HepG2 (cell line): ENCODE data around the gene ATE1. TPM values are rescaled to one million over a fixed set of nuclear protein-coding genes. Genes with fewer than 3 reads are reported as not detected.

ENCODE experiments used
- ATAC-seq: fragments of 200-7000 bp; cut with Tn5 transposase; 3 replicates; pipeline ENCODE4 v1.9.1; 2020; ENCODE audit warnings: mild to moderate bottlenecking, moderate library complexity
- BruUV-seq: library from RNA; stranded (reverse); fragments of 400-500 nt; replicated peaks from 2 replicates; lab custom pipeline; 2021; lab: Mats Ljungman, UMichigan
- CTCF ChIA-PET: fragments of 300-600 bp; formaldehyde crosslinking; extraction: SDS; loops from one replicate; lab custom pipeline; 2021; ENCODE audit warnings: low total read pairs, inconsistent platforms, low intra/inter-chr PET ratio; lab: Yijun Ruan, JAX
- POLR2A ChIA-PET: fragments of 350-600 bp; sonication (Branson Sonifier 250); formaldehyde crosslinking; loops from one replicate; lab custom pipeline; 2020; ENCODE audit warnings: antibody characterized with exemption, inconsistent platforms; lab: Yijun Ruan, JAX
- DNase-seq: peaks from one replicate; pipeline ENCODE4 v3.0.0-alpha.2; 2015; ENCODE audit warnings: low spot score
- FAIRE-seq: peaks from 3 replicates; lab custom pipeline; 2011; peaks lifted over from hg19 to GRCh38; lab: Jason Lieb, UNC
- H2AFZ ChIP-seq: one replicate; pipeline ENCODE4 v1.6.1; 2011; ENCODE audit warnings: low read length, inconsistent platforms
- H3K27ac ChIP-seq: fragments of 300-600 bp; 3 replicates; pipeline ENCODE4 v1.8.0; 2011; ENCODE audit warnings: mixed run types, mild to moderate bottlenecking, mixed read lengths, low read length, inconsistent platforms; ENCODE audit not compliant: insufficient read depth; ENCODE audit errors: extremely low read length
- H3K27me3 ChIP-seq, 2 experiments: fragments of 200-600 bp in 1 of 2; 2 replicates in 1 of 2; 3 replicates in 1 of 2; pipeline versions ENCODE4 v1.6.0 to v1.8.0; 2011; ENCODE audit warnings: low read length in 2 of 2, mild to moderate bottlenecking in 2 of 2, moderate library complexity in 2 of 2, inconsistent platforms in 1 of 2; ENCODE audit not compliant: insufficient read depth in 2 of 2, control insufficient read depth in 1 of 2
- H3K36me3 ChIP-seq, 2 experiments: fragments of 200-600 bp in 1 of 2; replicated peaks in 1 of 2; 2 replicates in 1 of 2; 3 replicates in 1 of 2; pipeline versions ENCODE4 v1.5.1 to v1.8.0; 2011; ENCODE audit warnings: low read length in 2 of 2, inconsistent platforms in 1 of 2; ENCODE audit not compliant: insufficient read depth in 2 of 2, control insufficient read depth in 1 of 2
- H3K4me1 ChIP-seq: 2 replicates; pipeline ENCODE4 v1.5.1; 2012; ENCODE audit warnings: low read length, inconsistent platforms; ENCODE audit not compliant: insufficient read depth
- H3K4me2 ChIP-seq: 2 replicates; pipeline ENCODE4 v1.6.0; 2011; ENCODE audit warnings: low read depth, low read length, inconsistent platforms
- H3K4me3 ChIP-seq, 3 experiments: fragments of 200-600 bp in 1 of 3; sonication (generic), shearing (Covaris generic) in 1 of 3; replicated peaks in 1 of 3; 2 replicates each; pipeline ENCODE4 v1.5.1; 2011 to 2016; ENCODE audit warnings: low read length in 3 of 3, inconsistent platforms in 2 of 3, low read depth in 2 of 3, mild to moderate bottlenecking in 2 of 3, control low read depth in 1 of 3, mixed read lengths in 1 of 3; ENCODE audit not compliant: insufficient read depth in 1 of 3
- H3K79me2 ChIP-seq: one replicate; pipeline ENCODE4 v1.6.1; 2011; ENCODE audit warnings: low read length, inconsistent platforms; ENCODE audit not compliant: insufficient read depth
- H3K9ac ChIP-seq: 2 replicates; pipeline ENCODE4 v1.6.0; 2011; ENCODE audit warnings: mild to moderate bottlenecking, low read depth, low read length, inconsistent platforms; ENCODE audit not compliant: insufficient read depth
- H3K9me3 ChIP-seq: 2 replicates; pipeline ENCODE4 v1.5.1; 2012; ENCODE audit warnings: mild to moderate bottlenecking, low read length
- H4K20me1 ChIP-seq: 2 replicates; pipeline ENCODE4 v1.6.0; 2011; ENCODE audit warnings: inconsistent platforms, mild to moderate bottlenecking, low read length, moderate library complexity; ENCODE audit not compliant: insufficient read depth
- BRD4 ChIP-seq: sonication (generic); formaldehyde crosslinking; IDR thresholded peaks from 2 replicates; pipeline ENCODE4 v1.4.0; 2020; ENCODE audit warnings: missing genetic modification reagents
- GATAD2A ChIP-seq: IDR thresholded peaks from 2 replicates; pipeline ENCODE4 v1.6.1; 2016
- KAT7 ChIP-seq: IDR thresholded peaks from 2 replicates; pipeline ENCODE4 v1.6.1; 2018; ENCODE audit warnings: borderline replicate concordance, missing compliant biosample characterization
- KAT8 ChIP-seq: IDR thresholded peaks from 2 replicates; pipeline ENCODE4 v1.6.1; 2016; ENCODE audit warnings: missing genetic modification reagents, missing compliant biosample characterization
- MAFF ChIP-seq: IDR thresholded peaks from 2 replicates; pipeline ENCODE4 v1.6.1; 2011; ENCODE audit warnings: low read depth, low read length, improper control_type of control experiment
- MAFK ChIP-seq, 2 experiments: IDR thresholded peaks in 1 of 2; conservative IDR thresholded peaks in 1 of 2; 2 replicates each; pipeline ENCODE4 v1.6.1; 2011; ENCODE audit warnings: improper control_type of control experiment in 2 of 2, low read length in 2 of 2
- NCOA2 ChIP-seq: sonication (generic); formaldehyde crosslinking; IDR thresholded peaks from 2 replicates; pipeline ENCODE4 v1.8.0; 2022; ENCODE audit warnings: inconsistent platforms
- NCOA5 ChIP-seq: sonication (generic); formaldehyde crosslinking; IDR thresholded peaks from 2 replicates; pipeline ENCODE4 v1.4.0; 2020; ENCODE audit warnings: missing genetic modification reagents
- NFE2 ChIP-seq: sonication (generic); formaldehyde crosslinking; IDR thresholded peaks from 2 replicates; pipeline ENCODE4 v1.4.0; 2020; ENCODE audit warnings: missing genetic modification reagents
- NFE2L2 ChIP-seq: fragments of 150-350 bp; IDR thresholded peaks from 2 replicates; pipeline ENCODE4 v1.6.1; 2014; ENCODE audit warnings: low read length
- PPARG ChIP-seq: conservative IDR thresholded peaks from 2 replicates; pipeline ENCODE4 v1.6.1; 2016; ENCODE audit warnings: missing biosample characterization, missing genetic modification reagents
- SALL1 ChIP-seq: sonication (generic); formaldehyde crosslinking; IDR thresholded peaks from 2 replicates; pipeline ENCODE4 v1.8.0; 2022; ENCODE audit warnings: mild to moderate bottlenecking, missing genetic modification reagents
- SAP130 ChIP-seq: IDR thresholded peaks from 2 replicates; pipeline ENCODE4 v1.6.1; 2016; ENCODE audit warnings: low read depth
- SRF ChIP-seq: IDR thresholded peaks from 2 replicates; pipeline ENCODE4 v1.6.1; 2011; ENCODE audit warnings: mild to moderate bottlenecking, low read depth, low read length, moderate library complexity
- ZFP90 ChIP-seq: sonication (generic); formaldehyde crosslinking; IDR thresholded peaks from 2 replicates; pipeline ENCODE4 v1.8.0; 2022; ENCODE audit warnings: missing genetic modification reagents, mild to moderate bottlenecking, inconsistent platforms, borderline replicate concordance
- ZNF354B ChIP-seq: sonication (generic); formaldehyde crosslinking; IDR thresholded peaks from 2 replicates; pipeline ENCODE4 v1.8.0; 2022; ENCODE audit warnings: mild to moderate bottlenecking, missing genetic modification reagents
- ZNF530 ChIP-seq: sonication (generic); formaldehyde crosslinking; IDR thresholded peaks from 2 replicates; pipeline ENCODE4 v1.5.0; 2020; ENCODE audit warnings: low read depth, mild to moderate bottlenecking, missing genetic modification reagents
- ZNF816 ChIP-seq: sonication (generic); formaldehyde crosslinking; IDR thresholded peaks from 2 replicates; pipeline ENCODE4 v1.8.0; 2022; ENCODE audit warnings: missing genetic modification reagents, mild to moderate bottlenecking, borderline replicate concordance
- WGBS: methylation state at CpG from one replicate; pipeline ENCODE4 v1.1.6; 2017; ENCODE audit warnings: low lambda C conversion rate; 5-methylcytosine and 5-hydroxymethylcytosine counted together
- in situ Hi-C: cut with HindIII; loops from 2 replicates; pipeline ENCODE4 v1.10.0; 2017; ENCODE audit warnings: low pct_unique_long_range_greater_than_20kb; ENCODE audit not compliant: extremely low pct_ligation_motif_present
- intact Hi-C: fragments of 100-400 bp; cut with micrococcal nuclease; formaldehyde crosslinking; loops from one replicate; pipeline ENCODE4 v1.10.0; 2022; ENCODE audit not compliant: unreplicated experiment
- polyA plus RNA-seq, 8 experiments: library from polyadenylated mRNA; depleted of rRNA in 3 of 8; stranded (reverse) in 7 of 8; unstranded in 1 of 8; fragments of >200 nt; fragmentation: Illumina TruSeq in 4 of 8; extraction: Trizol in 4 of 8; gene quantifications; 2 replicates each; pipeline versions ENCODE4 v1.2.1 to v1.2.3, GENCODE V29; 2011 to 2016; ENCODE audit warnings: low read depth in 4 of 8, missing spikeins in 1 of 8, mixed read lengths in 1 of 8; ENCODE audit not compliant: insufficient read depth in 1 of 8
- total RNA-seq, 5 experiments: library from RNA; depleted of rRNA; stranded (reverse); fragments of >200 nt; fragmentation: Illumina TruSeq; extraction: Trizol; gene quantifications; 2 replicates each; pipeline ENCODE4 v1.2.3, GENCODE V29; 2016; ENCODE audit warnings: low read depth in 1 of 5
- TF ChIP-seq, protein P1 (sequence below): IDR thresholded peaks from 2 replicates; pipeline ENCODE4 v1.6.1; 2016; ENCODE audit warnings: low read depth, borderline replicate concordance
- TF ChIP-seq, protein P2 (sequence below): sonication (generic); formaldehyde crosslinking; IDR thresholded peaks from 2 replicates; pipeline ENCODE4 v1.4.0; 2020; ENCODE audit warnings: missing genetic modification reagents, borderline replicate concordance
- TF ChIP-seq, protein P3 (sequence below): sonication (generic); formaldehyde crosslinking; IDR thresholded peaks from 2 replicates; pipeline ENCODE4 v1.8.1; 2023; ENCODE audit warnings: mild to moderate bottlenecking, missing genetic modification reagents

The ATE1 gene
- total and polyA plus RNA-seq, 2 of the 13 experiments (the other 11 are each of a cell fraction or from before 2014, with no cell fraction given): 17.5 to 42.2 TPM

DNA sequence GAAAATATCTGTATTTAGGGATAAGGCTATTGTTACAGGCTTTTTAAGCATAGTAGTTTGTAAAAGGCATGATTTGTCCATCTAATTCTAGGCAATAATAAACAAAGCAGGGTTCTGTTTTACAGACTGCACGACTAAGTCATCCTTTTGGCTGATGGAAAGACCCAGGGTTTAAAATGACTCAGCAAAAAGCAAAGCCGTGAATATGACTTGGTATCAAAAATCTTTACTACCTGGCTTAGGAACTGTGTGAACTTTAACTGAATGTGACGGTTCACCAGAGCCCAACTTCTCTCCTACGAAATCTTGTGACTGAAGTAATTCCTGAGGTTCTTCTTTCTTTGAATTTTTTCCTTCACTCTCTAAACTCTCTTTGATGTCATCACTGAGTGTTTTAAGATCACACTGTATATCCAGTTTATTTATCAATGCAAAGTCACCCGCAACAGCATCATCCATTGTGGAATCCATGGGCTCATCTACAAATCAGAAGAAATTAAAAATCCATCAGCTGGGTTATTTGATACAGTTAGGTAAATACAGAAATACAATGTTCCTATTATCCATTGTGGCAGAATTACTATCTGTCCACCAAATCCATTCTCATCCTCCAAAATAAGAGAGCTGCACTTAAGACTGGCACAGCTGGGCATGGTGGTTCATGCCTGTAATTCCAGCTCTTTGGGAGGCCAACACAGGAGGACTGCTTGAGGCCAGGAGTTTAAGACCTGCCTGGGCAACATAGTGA lies 17.0 kb downstream of the ATE1 start:
- CTCF ChIA-PET: no interaction called here

DNA sequence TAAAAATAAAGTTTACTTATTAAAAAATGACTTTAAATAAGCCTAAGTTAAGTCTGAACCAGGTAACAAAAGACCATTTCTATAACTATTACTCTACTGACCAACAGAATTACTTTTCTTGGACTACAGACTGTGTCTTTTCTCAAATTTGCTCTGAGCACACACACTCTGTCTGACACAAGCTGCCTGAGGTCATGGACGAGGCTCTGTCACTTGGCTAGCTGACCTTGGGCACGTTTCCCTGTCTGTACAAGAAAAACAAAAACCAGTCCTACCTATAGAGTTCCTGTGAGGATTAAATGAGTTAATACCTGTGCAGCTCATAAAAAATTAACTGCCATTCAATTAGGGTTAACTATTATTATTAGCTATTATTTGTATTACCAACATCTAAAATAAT lies 22.9 kb downstream of the ATE1 start:
- peaks cover 18% of the 10 kb centered on the region for H3K4me1 ChIP-seq
- ChIA-PET POLR2A (interaction anchor here (0.5 to 1.0 kb wide), 3 partner anchors 23 to 173 kb away, joined by 3 to 5 read pairs (median 4); partner anchors contain the start of genes ATE1 and NSMCE4A), CTCF (no interaction called here)
- DNase-seq (peak; percentile 59), ATAC-seq (peak; percentile 92), FAIRE-seq (peak; percentile 89)
- intact Hi-C loops (loop anchor here (5.0 kb wide), 1 partner anchor 963 kb away; no protein-coding TSS in a partner anchor), in situ Hi-C loops (no loop called here)
- no peaks in the 10 kb centered on the region for H4K20me1 ChIP-seq
- H3K27me3 ChIP-seq: no peaks in the 10 kb centered on the region
- peak overlapping the region; percentile 20 for H3K27ac ChIP-seq
- no peak overlapping the region for H2AFZ ChIP-seq
- WGBS: 2% methylated on average over 2 of the region's 2 CpGs
- H3K79me2 ChIP-seq: no peaks in the 10 kb centered on the region
- H3K4me2 ChIP-seq: peak overlapping the region; percentile 25; the same call in 1 of the 2 replicates
- peaks cover 7 to 25% of the 10 kb centered on the region in 2 experiments; a peak in 4 of 5 replicates for H3K36me3 ChIP-seq
- H3K9me3 ChIP-seq: no peaks in the 10 kb centered on the region
- H3K4me3 ChIP-seq: 0 out of 6 replicates have a peak overlapping the region, but pooled peaks of 1 of the 3 experiments have one; percentile 7
- TSS peak; percentile 32 for BruUV-seq
- H3K9ac ChIP-seq: no peak overlapping the region
- TF ChIP-seq NCOA5 (CRISPR knock-in tag): no peak
- TF ChIP-seq SAP130: peak; percentile 82
- TF ChIP-seq, protein P1, sequence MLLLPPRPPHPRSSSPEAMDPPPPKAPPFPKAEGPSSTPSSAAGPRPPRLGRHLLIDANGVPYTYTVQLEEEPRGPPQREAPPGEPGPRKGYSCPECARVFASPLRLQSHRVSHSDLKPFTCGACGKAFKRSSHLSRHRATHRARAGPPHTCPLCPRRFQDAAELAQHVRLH: 0 out of 2 replicates have a peak, but pooled peaks have one; percentile 28
- no peak for TF ChIP-seq BRD4 (CRISPR knock-in tag)
- no peak for TF ChIP-seq PPARG (CRISPR knock-in tag)
- TF ChIP-seq SALL1: peak; percentile 65
- TF ChIP-seq NCOA2 (CRISPR knock-in tag): peak; percentile 62; the same call in 1 of the 2 replicates
- TF ChIP-seq, protein P2, sequence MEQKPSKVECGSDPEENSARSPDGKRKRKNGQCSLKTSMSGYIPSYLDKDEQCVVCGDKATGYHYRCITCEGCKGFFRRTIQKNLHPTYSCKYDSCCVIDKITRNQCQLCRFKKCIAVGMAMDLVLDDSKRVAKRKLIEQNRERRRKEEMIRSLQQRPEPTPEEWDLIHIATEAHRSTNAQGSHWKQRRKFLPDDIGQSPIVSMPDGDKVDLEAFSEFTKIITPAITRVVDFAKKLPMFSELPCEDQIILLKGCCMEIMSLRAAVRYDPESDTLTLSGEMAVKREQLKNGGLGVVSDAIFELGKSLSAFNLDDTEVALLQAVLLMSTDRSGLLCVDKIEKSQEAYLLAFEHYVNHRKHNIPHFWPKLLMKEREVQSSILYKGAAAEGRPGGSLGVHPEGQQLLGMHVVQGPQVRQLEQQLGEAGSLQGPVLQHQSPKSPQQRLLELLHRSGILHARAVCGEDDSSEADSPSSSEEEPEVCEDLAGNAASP (CRISPR knock-in tag): peak; percentile 88; the same call in 1 of the 2 replicates
- TF ChIP-seq, protein P3, sequence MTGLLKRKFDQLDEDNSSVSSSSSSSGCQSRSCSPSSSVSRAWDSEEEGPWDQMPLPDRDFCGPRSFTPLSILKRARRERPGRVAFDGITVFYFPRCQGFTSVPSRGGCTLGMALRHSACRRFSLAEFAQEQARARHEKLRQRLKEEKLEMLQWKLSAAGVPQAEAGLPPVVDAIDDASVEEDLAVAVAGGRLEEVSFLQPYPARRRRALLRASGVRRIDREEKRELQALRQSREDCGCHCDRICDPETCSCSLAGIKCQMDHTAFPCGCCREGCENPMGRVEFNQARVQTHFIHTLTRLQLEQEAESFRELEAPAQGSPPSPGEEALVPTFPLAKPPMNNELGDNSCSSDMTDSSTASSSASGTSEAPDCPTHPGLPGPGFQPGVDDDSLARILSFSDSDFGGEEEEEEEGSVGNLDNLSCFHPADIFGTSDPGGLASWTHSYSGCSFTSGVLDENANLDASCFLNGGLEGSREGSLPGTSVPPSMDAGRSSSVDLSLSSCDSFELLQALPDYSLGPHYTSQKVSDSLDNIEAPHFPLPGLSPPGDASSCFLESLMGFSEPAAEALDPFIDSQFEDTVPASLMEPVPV: no peak
- peak; percentile 58 for TF ChIP-seq GATAD2A
- no peak for TF ChIP-seq SRF

More for the DNA sequence above, 17.0 kb downstream of the ATE1 start:
- TSS peak; percentile 32 for BruUV-seq
- peaks cover 8% of the 10 kb centered on the region for H3K79me2 ChIP-seq
- no peak for TF ChIP-seq ZFP90 (CRISPR knock-in tag)
- no peak for TF ChIP-seq KAT8
- TF ChIP-seq MAFK (conservative IDR thresholded peaks at IDR 0.05 in 1 of 2, IDR thresholded peaks at IDR 0.05 in 1 of 2; ENCODE audit: low read length in 2 of 2): peak; percentile 82 to 91
- no peak for TF ChIP-seq ZNF816 (CRISPR knock-in tag)
- no peak for TF ChIP-seq ZNF530
- TF ChIP-seq ZNF354B: no peak
- TF ChIP-seq NFE2 (CRISPR knock-in tag): peak; percentile 57; the same call in 1 of the 2 replicates
- TF ChIP-seq NFE2L2: peak; percentile 96
- peak; percentile 88 for TF ChIP-seq MAFF
- no peak for TF ChIP-seq KAT7
- intact Hi-C loops (no loop called here), in situ Hi-C loops (no loop called here)
- H3K27ac ChIP-seq: no peak overlapping the region
- no peak overlapping the region for H3K4me2 ChIP-seq
- H3K9me3 ChIP-seq: no peaks in the 10 kb centered on the region
- no peaks in the 10 kb centered on the region for H3K27me3 ChIP-seq
- 83% methylated on average over 5 of the region's 5 CpGs for WGBS
- POLR2A ChIA-PET: no interaction called here
- H2AFZ ChIP-seq: no peak overlapping the region
- H3K4me1 ChIP-seq: peaks cover 18% of the 10 kb centered on the region
- peaks cover 15 to 27% of the 10 kb centered on the region in 2 experiments for H3K36me3 ChIP-seq
- no peak overlapping the region for H3K9ac ChIP-seq
- ATAC-seq (no peak), FAIRE-seq (no peak), DNase-seq (no peak)
- H4K20me1 ChIP-seq: no peaks in the 10 kb centered on the region
- H3K4me3 ChIP-seq: no peak overlapping the region
